DLD1 (cell line): ENCODE data around the gene KLLN.
"Not testable (repeated sequence)": the region's sequence is repeated elsewhere in the genome, so short reads cannot be mapped to it uniquely, and the experiment has no call there.

Experiments
- in situ Hi-C: cut with HindIII; loops from 2 replicates; pipeline ENCODE4 v1.10.0; 2017; ENCODE audit warnings: low sequenced_read_pairs

Gene KLLN

GRCh38 chr10:87844837-87845623, 18.3 kb downstream of the KLLN start:
- in situ Hi-C loops: no loop called here

DNA sequence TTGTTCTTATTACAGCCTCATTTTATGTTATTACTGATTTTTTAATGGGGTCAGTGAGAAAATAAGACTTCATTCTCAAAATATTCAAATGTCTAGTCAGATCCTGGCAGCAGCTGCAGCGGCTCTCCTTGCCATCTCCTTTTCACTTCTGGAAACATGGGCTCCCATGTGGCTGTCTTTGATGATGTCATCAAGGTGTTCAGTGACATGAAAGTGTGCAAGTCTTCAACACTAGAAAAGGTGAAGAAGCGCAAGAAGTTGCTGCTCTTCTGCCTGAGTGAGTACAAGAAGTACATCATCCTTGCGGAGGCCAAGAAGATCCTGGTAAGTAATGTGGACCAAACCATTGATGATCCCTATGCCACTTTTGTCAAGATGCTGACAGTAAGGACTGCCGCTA, 19.6 kb downstream of the KLLN start:
- in situ Hi-C loops: no loop called here

DNA sequence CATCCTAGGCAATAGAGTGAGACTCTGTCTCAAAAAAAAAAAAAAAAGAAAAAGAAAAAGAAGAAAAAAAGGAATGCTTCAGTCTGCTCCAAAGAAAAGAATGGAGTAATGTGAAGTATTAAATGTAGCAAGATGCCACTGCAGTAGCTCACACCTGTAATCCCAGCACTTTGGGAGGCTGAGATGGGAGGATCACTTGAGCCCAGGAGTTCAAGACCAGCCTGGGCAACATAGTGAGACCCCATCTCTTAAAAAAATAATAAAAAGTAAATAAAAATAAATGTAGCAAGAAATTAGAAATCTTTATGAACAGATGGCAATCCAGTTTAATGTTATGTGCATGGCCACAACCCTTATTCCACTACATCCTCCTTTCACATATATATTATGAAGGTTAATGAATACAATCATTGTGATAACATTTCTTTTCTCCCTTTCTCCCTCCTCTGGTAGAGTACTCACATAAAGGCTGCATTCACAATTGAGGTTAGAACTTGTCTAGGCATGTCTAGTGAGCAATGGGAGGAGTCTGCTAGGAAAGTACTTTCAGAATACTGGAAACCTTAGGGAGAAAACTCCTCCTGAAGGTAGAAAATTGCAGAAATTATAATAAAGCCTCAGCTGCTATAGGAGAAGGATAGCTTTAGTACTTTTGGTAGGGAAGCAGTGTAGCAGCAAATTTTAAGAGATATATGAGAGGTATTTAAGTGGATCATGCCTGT, 20.4 kb downstream of the KLLN start:
- in situ Hi-C loops: no loop called here

DNA sequence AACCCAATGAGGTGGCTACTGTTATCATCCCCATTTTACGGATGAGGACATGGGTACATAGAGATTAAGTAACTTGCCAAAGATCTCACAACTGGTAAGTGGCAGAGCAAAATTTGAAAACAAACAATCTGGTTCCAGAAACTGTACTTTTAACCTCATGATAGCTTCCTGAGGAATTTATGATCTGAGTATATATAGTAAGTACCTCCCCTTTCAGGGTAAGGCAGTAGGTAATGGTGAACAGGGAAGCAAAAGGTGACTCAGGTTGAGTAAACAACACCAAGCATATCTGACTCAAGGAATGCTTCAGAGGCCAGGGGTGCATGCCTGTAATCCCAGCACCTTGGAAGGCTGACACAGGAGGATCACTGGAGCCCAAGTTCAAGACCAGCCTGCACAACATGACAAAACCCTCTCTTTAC, 21.1 kb downstream of the KLLN start:
- in situ Hi-C loops: no loop called here

- in situ Hi-C loops: no loop called here
These were observed 22.1 kb downstream of the KLLN start for GRCh38 chr10:87841186-87841585.

GRCh38 chr10:87838650-87839049, 24.7 kb downstream of the KLLN start:
- in situ Hi-C loops: no loop called here

DNA sequence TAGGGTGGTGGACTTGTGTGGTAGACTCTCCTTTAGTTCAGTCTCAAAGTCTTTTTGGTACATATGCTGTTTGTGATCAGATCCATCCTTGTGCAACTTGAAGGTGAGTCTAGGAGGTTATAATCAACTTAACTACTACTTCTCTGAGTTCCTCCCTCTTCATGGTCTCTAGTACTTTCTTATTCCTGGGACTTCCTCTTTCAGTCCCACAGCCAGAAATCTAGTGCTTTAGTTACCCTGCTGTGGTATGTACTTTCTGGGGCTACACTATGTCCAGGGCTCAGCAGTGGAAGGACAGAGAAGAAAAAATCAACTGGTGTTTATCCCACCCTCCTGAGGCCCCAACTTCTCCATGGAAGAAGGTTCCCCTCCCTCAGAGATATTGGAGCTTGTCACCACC, 25.9 kb downstream of the KLLN start:
- in situ Hi-C loops: no loop called here

DNA sequence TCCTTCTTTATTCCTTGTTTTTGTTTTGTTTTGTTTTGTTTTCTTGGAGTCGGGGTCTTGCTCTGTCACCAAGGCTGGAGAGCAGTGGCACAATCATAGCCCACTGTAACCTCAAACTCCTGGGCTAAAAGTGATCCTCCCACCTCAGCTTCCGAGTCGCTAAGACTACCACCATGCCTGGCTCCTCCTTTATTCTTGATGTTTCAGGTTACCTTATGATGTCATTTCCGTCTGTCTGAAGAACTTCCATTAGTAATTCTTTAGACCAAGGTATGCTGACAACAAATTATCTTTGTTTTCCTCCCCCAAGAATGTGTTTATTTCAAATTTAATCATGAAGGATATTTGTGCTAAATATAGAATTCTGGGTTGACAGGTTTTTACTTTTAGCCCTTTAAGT, 27.2 kb downstream of the KLLN start:
- in situ Hi-C loops: no loop called here

DNA sequence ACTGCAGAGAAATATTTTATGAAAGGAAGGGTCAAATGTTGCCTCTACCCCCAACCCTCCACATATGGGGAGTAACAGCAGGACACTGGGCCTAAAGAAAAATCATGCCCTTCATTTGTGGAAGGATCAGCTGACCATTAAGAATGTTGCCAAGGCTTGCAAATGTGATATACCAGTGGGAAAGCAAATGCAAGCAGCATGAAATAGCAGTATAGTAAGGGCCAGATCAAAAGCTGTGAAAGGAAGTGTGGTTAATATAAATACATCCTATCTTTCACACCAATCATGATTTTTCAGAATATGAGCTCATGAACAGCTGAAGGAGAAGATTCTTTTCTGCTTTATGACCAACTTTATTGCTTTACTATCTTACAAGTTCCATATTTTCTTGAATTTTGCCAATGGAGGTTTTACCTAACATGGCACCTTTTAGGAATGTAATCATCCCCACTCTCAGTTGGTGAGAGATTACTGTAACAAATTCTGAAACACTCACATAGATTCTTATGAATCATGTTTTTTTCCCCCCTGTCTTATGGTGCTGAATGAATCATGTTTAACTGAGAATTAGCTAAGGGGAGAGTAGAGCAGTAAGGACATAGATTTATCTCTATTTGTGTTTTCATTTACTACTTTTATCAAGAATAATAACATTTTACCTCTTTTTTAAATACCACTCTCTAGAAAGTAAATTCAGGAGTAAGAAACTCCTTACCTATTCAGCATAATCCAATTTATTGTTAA, 33.2 kb downstream of the KLLN start:
- in situ Hi-C loops: no loop called here

- in situ Hi-C loops: not testable (repeated sequence)
These were observed 34.3 kb downstream of the KLLN start for GRCh38 chr10:87829051-87829450.

DNA sequence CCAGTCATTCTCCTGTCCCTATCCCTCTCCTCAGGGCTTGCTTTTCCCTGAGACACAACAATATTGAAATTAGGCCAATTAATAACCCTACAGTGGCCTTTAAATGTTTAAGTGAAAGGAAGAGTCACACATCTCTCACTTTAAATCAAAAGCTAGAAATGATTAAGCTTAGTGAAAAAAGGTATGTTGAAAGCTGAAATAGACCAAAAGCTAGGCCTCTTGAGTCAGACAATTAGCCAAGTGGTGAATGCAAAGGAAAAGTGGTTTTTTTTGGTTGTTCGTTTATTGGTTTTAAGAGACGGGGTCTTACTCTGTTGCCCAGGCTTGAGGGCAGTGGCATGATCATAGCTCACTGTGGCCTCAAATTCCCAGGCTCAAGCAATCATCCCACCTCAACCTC, 35.7 kb downstream of the KLLN start:
- in situ Hi-C loops: no loop called here

- in situ Hi-C loops: no loop called here
These were observed 36.7 kb downstream of the KLLN start for GRCh38 chr10:87826653-87827052.

- in situ Hi-C loops: no loop called here
These were observed 44.1 kb downstream of the KLLN start for GRCh38 chr10:87819289-87819585.

- in situ Hi-C loops: no loop called here
These were observed 44.6 kb downstream of the KLLN start for GRCh38 chr10:87818505-87819288.

- in situ Hi-C loops: no loop called here
These were observed 45.5 kb downstream of the KLLN start, which contains the start of gene ATAD1 for GRCh38 chr10:87817609-87818504. Gene ATAD1, minus strand, starts transcription at chr10:87818226. Its CDS starts 3,627 bp downstream, at chr10:87814599.

DNA sequence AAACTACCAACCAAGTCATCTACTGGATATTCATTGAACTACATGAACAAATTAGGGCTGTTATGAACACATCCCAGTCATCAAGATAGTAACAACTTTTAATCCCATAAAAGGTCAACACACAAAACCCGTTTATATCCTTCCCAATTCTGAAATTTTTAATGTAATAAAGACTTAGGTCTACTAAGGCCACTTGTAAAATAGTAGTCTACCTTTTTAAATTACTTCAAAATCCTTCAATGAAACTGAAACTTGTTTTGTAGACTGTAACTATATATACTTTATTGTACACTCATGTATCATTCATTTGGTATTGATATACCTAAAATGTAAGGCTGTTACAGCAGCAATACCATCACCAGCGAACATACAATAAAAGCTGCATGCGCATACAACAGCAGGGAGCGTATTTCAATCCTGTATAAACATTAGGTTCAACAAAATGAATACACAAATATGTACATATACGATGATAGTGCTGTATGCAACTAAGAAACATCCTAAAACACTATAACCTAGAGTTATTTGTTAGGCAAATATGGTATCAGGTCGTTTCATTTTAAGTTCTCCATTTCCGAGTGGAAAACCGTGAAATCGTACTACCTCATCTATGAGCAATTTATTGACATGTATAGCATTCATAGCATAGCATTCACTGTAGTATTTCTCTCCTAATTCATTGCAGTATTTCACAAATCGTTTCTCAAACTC, 46.3 kb downstream of the KLLN start:
- in situ Hi-C loops: no loop called here

GRCh38 chr10:87816163-87816897, 47.0 kb downstream of the KLLN start:
- in situ Hi-C loops: no loop called here
